ENCODE measurements around the gene EPB41L1. TPM values are rescaled to one million over a fixed set of nuclear protein-coding genes. Genes with fewer than 3 reads are reported as not detected.
A peak's percentile ranks its signal among the peaks of the same experiment; 100 is the strongest.

The EPB41L1 gene
- total RNA-seq, 1 donor = 9.1 TPM

GRCh38 chr20:36150847-36151539 lies 3.5 kb upstream of the EPB41L1 start:
- no peak for TF ChIP-seq CTCF (IDR thresholded peaks at IDR 0.05; ENCODE audit: insufficient read depth, low read depth, low read length)
- no peak for DNase-seq (ENCODE audit: low read depth)
- no peak overlapping the region for H3K4me3 ChIP-seq (ENCODE audit: low read depth, low read length)

GRCh38 chr20:36152261-36152660 lies 2.3 kb upstream of the EPB41L1 start:
- H3K4me3 ChIP-seq (ENCODE audit: low read depth, low read length) = no peak overlapping the region
- TF ChIP-seq CTCF (IDR thresholded peaks at IDR 0.05; ENCODE audit: insufficient read depth, low read depth, low read length) = no peak
- no peak for DNase-seq (ENCODE audit: low read depth)

GRCh38 chr20:36153204-36153603 lies 1.3 kb upstream of the EPB41L1 start:
- DNase-seq (ENCODE audit: low read depth) = no peak
- no peak overlapping the region for H3K4me3 ChIP-seq (ENCODE audit: low read depth, low read length)
- TF ChIP-seq CTCF (IDR thresholded peaks at IDR 0.05; ENCODE audit: insufficient read depth, low read depth, low read length) = no peak

GRCh38 chr20:36153736-36154699 lies 522 bp upstream of the EPB41L1 start:
- H3K4me3 ChIP-seq (ENCODE audit: low read depth, low read length) = peak overlapping the region; percentile 63
- no peak for TF ChIP-seq CTCF (IDR thresholded peaks at IDR 0.05; ENCODE audit: insufficient read depth, low read depth, low read length)
- peak; percentile 52 for DNase-seq (ENCODE audit: low read depth)

- no peak overlapping the region for H3K4me3 ChIP-seq (ENCODE audit: low read depth, low read length)
- DNase-seq (ENCODE audit: low read depth) = no peak
- no peak for TF ChIP-seq CTCF (IDR thresholded peaks at IDR 0.05; ENCODE audit: insufficient read depth, low read depth, low read length)
Measured at GRCh38 chr20:36155629-36155971, 1.1 kb downstream of the EPB41L1 start.

- TF ChIP-seq CTCF (IDR thresholded peaks at IDR 0.05; ENCODE audit: insufficient read depth, low read depth, low read length) = no peak
- no peak overlapping the region for H3K4me3 ChIP-seq (ENCODE audit: low read depth, low read length)
- no peak for DNase-seq (ENCODE audit: low read depth)
Measured at GRCh38 chr20:36155991-36156390, 1.5 kb downstream of the EPB41L1 start.

Measured in fibroblast of villous mesenchyme (primary cell).